T-cell (primary cell): ENCODE data around the gene LIPI. TPM values are rescaled to one million over a fixed set of nuclear protein-coding genes. Genes with fewer than 3 reads are reported as not detected.
"Not testable (repeated sequence)": the region's sequence is repeated elsewhere in the genome, so short reads cannot be mapped to it uniquely, and the experiment has no call there.

ENCODE experiments used
- ATAC-seq, 4 experiments: fragments of 200-7000 bp in 3 of 4; fragments of 150-1000 bp in 1 of 4; cut with Tn5 transposase; replicated peaks in 1 of 4; 1 replicate in 3 of 4; 2 replicates in 1 of 4; pipeline ENCODE4 v1.10.0; 2021; ENCODE audit warnings: moderate library complexity in 3 of 4, mild to moderate bottlenecking in 2 of 4, moderate number of reproducible peaks in 1 of 4
- CTCF ChIA-PET, 2 donors: fragments of 300-600 bp; sonication (Branson Sonifier 250); formaldehyde crosslinking; loops; one replicate each; lab custom pipeline; 2022; ENCODE audit warnings: antibody characterized with exemption in 2 of 2; lab: Charles Lee
- POLR2A ChIA-PET, 2 donors: fragments of 300-600 bp; sonication (Branson Sonifier 250); formaldehyde crosslinking; loops; one replicate each; lab custom pipeline; 2022; ENCODE audit warnings: antibody characterized with exemption in 2 of 2; lab: Charles Lee
- DNase-seq, 35 experiments: peaks; one replicate each; pipeline versions ENCODE4 v3.0.0 to v3.0.0-alpha.2; 2013 to 2023
- H3K27ac ChIP-seq: one replicate; pipeline ENCODE4 v1.5.1; 2013; ENCODE audit warnings: low read length
- H3K27me3 ChIP-seq, 2 experiments: replicated peaks in 1 of 2; 1 replicate in 1 of 2; 2 replicates in 1 of 2; pipeline versions ENCODE4 v1.6.1 to v1.7.0; 2013; ENCODE audit warnings: low read length in 1 of 2, mixed read lengths in 1 of 2; ENCODE audit not compliant: control insufficient read depth in 2 of 2, insufficient read depth in 2 of 2; ENCODE audit errors: extremely low read depth in 1 of 2
- H3K36me3 ChIP-seq, 2 donors: 1 replicate in 1 of 2; 2 replicates in 1 of 2; pipeline versions ENCODE4 v1.6.1 to v1.7.0; 2013; ENCODE audit warnings: low read length in 1 of 2; ENCODE audit not compliant: control insufficient read depth in 2 of 2, insufficient read depth in 1 of 2; ENCODE audit errors: extremely low read depth in 1 of 2
- H3K4me1 ChIP-seq, 2 experiments: 1 replicate in 1 of 2; 2 replicates in 1 of 2; pipeline versions ENCODE4 v1.6.1 to v1.7.0; 2013; ENCODE audit warnings: low read length in 2 of 2, mixed read lengths in 1 of 2; ENCODE audit not compliant: insufficient read depth in 2 of 2, control insufficient read depth in 1 of 2; ENCODE audit errors: extremely low read depth in 1 of 2
- H3K4me3 ChIP-seq, 2 donors: 1 replicate in 1 of 2; 2 replicates in 1 of 2; pipeline versions ENCODE4 v1.5.1 to v1.7.0; 2013; ENCODE audit warnings: mild to moderate bottlenecking in 2 of 2, low read length in 1 of 2, moderate library complexity in 1 of 2; ENCODE audit not compliant: control insufficient read depth in 1 of 2; ENCODE audit errors: extremely low read depth in 1 of 2
- H3K9me3 ChIP-seq: 2 replicates; pipeline ENCODE4 v1.7.0; 2013
- H3K27ac Mint-ChIP-seq, 2 donors: one replicate each; pipeline ENCODE4 v1.8.0; 2020 to 2021; ENCODE audit warnings: mild to moderate bottlenecking in 2 of 2, mixed read lengths in 2 of 2
- H3K27me3 Mint-ChIP-seq, 2 donors: one replicate each; pipeline ENCODE4 v1.8.0; 2021 to 2022; ENCODE audit warnings: mixed read lengths in 2 of 2
- H3K36me3 Mint-ChIP-seq: one replicate; pipeline ENCODE4 v1.8.0; 2021; ENCODE audit warnings: mixed read lengths
- H3K4me1 Mint-ChIP-seq, 3 donors: one replicate each; pipeline ENCODE4 v1.8.0; 2020 to 2022; ENCODE audit warnings: mixed read lengths in 3 of 3, mild to moderate bottlenecking in 1 of 3
- H3K4me3 Mint-ChIP-seq, 3 donors: one replicate each; pipeline ENCODE4 v1.8.0; 2020 to 2022; ENCODE audit warnings: mild to moderate bottlenecking in 3 of 3, mixed read lengths in 3 of 3, moderate library complexity in 3 of 3
- H3K9me3 Mint-ChIP-seq, 3 donors: one replicate each; pipeline ENCODE4 v1.8.0; 2020 to 2022; ENCODE audit warnings: mixed read lengths in 3 of 3
- WGBS: methylation state at CpG from one replicate; pipeline ENCODE4 v1.1.5; 2013; ENCODE audit warnings: missing lambda C conversion rate; ENCODE audit not compliant: insufficient coverage; 5-methylcytosine and 5-hydroxymethylcytosine counted together
- total RNA-seq, 35 experiments: library from RNA in 6 of 35; stranded (reverse) in 6 of 35; fragments of 120-200 nt in 1 of 35; gene quantifications; one replicate each; pipeline versions ENCODE4 v1.2.1 to v1.2.4 and lab custom pipeline; 2013 to 2026

The LIPI gene
- total RNA-seq, 5 donors from 2014 or later (not counting 1 experiment from before 2014, with no cell fraction given) = not detected

DNA sequence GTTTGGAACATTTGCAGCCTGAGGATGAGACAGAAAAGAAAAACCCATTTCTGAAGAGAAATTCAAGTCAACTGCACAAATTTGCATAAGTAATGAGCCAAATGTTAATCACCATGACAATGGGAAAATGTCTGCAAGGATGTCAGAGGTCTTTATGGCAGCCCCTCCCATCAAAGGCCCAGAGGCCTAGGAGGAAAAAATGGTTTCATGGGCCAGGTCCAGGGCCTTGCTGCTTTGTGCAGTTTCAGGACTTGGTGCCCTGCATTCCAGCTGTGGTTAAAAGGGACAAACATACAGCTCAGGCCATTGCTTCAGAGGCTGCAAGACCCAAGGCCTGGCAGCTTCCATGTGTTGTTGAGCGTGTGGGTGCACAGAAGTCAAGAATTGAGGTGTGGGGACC, 18.6 kb upstream of the LIPI start:
- peaks cover 4 to 5% of the 10 kb centered on the region in 2 donors for H3K27me3 Mint-ChIP-seq
- H3K36me3 Mint-ChIP-seq = peaks cover 12% of the 10 kb centered on the region
- no peak overlapping the region for H3K27ac Mint-ChIP-seq
- ATAC-seq (no peak), DNase-seq (no peak)
- no peaks in the 10 kb centered on the region for H3K4me1 ChIP-seq
- ChIA-PET CTCF (no interaction called here), POLR2A (no interaction called here)
- no peaks in the 10 kb centered on the region for H3K36me3 ChIP-seq
- no peak overlapping the region for H3K4me3 Mint-ChIP-seq
- no peak overlapping the region for H3K27ac ChIP-seq
- H3K27me3 ChIP-seq = peaks cover 0 to 2% of the 10 kb centered on the region in 2 experiments
- 25% methylated on average over 1 of the region's 1 CpG for WGBS
- no peaks in the 10 kb centered on the region for H3K4me1 Mint-ChIP-seq
- no peak overlapping the region for H3K4me3 ChIP-seq
- no peaks in the 10 kb centered on the region for H3K9me3 ChIP-seq
- peaks cover 9 to 16% (median 12%) of the 10 kb centered on the region in 3 donors for H3K9me3 Mint-ChIP-seq

DNA sequence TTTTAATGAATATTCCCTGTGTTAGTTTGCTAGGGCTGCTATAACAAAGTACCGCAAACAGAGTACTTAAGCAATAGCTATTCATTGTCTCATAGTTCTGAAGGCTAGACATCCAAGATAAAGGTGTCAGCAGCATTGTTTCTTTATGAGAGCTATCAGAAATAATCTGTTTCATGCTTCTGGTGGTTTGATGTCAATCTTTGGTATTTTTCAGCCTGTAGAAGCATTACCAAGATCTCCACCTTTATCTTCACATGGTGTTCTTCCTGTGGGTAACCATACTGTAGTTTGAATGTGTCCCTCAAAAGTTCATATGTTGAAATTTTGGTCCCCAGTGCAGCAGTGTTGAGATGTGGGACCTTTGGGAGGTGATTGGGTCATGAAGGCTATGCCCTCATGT, 12.6 kb upstream of the LIPI start:
- H3K27ac Mint-ChIP-seq = no peak overlapping the region
- Histone ChIP-seq H3K27me3 (no peaks in the 10 kb centered on the region), H3K27ac (no peak overlapping the region), H3K9me3 (no peaks in the 10 kb centered on the region), H3K4me1 (no peaks in the 10 kb centered on the region), H3K36me3 (no peaks in the 10 kb centered on the region), H3K4me3 (no peak overlapping the region)
- no peaks in the 10 kb centered on the region for H3K27me3 Mint-ChIP-seq
- peaks cover 24% of the 10 kb centered on the region for H3K36me3 Mint-ChIP-seq
- H3K4me3 Mint-ChIP-seq = no peak overlapping the region
- no peak for ATAC-seq
- CTCF ChIA-PET = no interaction called here
- H3K4me1 Mint-ChIP-seq = peaks cover 0 to 2% (median 0%) of the 10 kb centered on the region in 3 donors
- DNase-seq = no peak
- POLR2A ChIA-PET = no interaction called here
- no CpG with 5 or more reads among the region's 1 CpG for WGBS
- peaks cover 0 to under 1% (median under 1%) of the 10 kb centered on the region in 3 donors for H3K9me3 Mint-ChIP-seq

- ChIA-PET POLR2A (no interaction called here), CTCF (no interaction called here)
- peak within 1 kb of the TSS; percentile 82 to 85 (median 85) for H3K4me3 Mint-ChIP-seq
- Histone ChIP-seq H3K36me3 (no peaks in the 10 kb centered on the region), H3K9me3 (no peaks in the 10 kb centered on the region), H3K27ac (peak within 1 kb of the TSS; percentile 43), H3K4me1 (peaks cover 5 to 14% of the 10 kb centered on the region in 2 experiments), H3K4me3 (peak within 1 kb of the TSS; percentile 90), H3K27me3 (peaks cover 0 to 9% of the 10 kb centered on the region in 2 experiments)
- peak; percentile 94 to 97 (median 96) for ATAC-seq
- under 1% methylated on average over 37 of the region's 55 CpGs for WGBS
- peak; percentile 32 to 86 (median 68) for DNase-seq
- no peaks in the 10 kb centered on the region for H3K36me3 Mint-ChIP-seq
- peaks cover 4 to 11% of the 10 kb centered on the region in 2 donors for H3K27me3 Mint-ChIP-seq
- peak within 1 kb of the TSS; percentile 31 to 84 for H3K27ac Mint-ChIP-seq
- H3K9me3 Mint-ChIP-seq = no peaks in the 10 kb centered on the region
- H3K4me1 Mint-ChIP-seq = peaks cover 7 to 15% (median 12%) of the 10 kb centered on the region in 3 donors
Observed at GRCh38 chr21:14215971-14216641, 5.4 kb upstream of the LIPI start, which contains the start of gene RBM11. RBM11 (plus strand) TSS chr21:14216157; CDS start chr21:14216187, 30 bp downstream.

DNA sequence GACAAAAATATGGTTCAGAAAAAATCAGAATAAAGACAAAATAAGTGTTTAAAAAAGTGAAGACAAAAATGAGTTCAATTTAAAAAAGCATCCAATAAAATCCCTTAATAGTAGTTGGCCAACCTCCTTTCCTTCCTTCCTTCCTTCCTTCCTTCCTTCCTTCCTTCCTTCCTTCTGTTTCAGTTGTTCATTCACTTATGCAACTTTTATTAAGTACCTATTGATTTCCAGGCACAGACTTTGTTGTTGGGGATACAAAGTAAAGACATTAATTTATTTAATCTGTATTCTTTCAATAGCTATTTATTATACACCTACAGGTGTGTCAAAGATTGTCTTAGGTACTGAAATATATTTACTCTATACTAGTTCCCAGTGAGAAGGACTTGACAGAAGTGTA, 2.4 kb upstream of the LIPI start:
- Histone ChIP-seq H3K36me3 (no peaks in the 10 kb centered on the region), H3K9me3 (no peaks in the 10 kb centered on the region), H3K4me1 (peaks cover 5 to 14% of the 10 kb centered on the region in 2 experiments), H3K27ac (no peak overlapping the region), H3K27me3 (peaks cover 0 to 9% of the 10 kb centered on the region in 2 experiments), H3K4me3 (no peak overlapping the region)
- peaks cover 7 to 12% (median 12%) of the 10 kb centered on the region in 3 donors for H3K4me1 Mint-ChIP-seq
- H3K27ac Mint-ChIP-seq = no peak overlapping the region
- CTCF ChIA-PET = interaction anchor here in 1 of 2 donors (0.7 kb wide), 1 partner anchor 1491 kb away, joined by 3 read pairs; no protein-coding TSS in a partner anchor
- H3K4me3 Mint-ChIP-seq = no peak overlapping the region
- H3K9me3 Mint-ChIP-seq = no peaks in the 10 kb centered on the region
- ATAC-seq (no peak), DNase-seq (no peak)
- H3K27me3 Mint-ChIP-seq = peaks cover 7 to 16% of the 10 kb centered on the region in 2 donors
- POLR2A ChIA-PET = no interaction called here
- H3K36me3 Mint-ChIP-seq = no peaks in the 10 kb centered on the region

DNA sequence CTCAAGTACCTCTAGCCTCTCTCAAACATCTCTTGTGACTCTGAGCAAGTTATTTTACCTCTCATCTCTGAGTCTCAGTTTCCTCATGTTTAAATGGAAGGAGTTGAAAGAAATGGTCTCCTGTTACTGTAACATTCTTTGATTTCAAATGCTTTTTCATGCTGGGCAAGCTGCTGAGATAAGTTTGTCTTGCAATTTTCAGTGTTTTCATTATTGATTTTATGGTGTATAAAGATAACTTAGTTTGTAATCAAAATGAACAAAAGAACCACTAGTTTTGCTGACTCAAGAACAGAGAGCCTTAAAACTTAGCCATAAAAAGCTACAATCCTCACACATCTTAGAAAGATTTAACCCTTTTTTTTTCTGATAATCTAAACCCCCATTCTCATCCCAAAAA, 4.5 kb downstream of the LIPI start:
- peaks cover 5 to 9% of the 10 kb centered on the region in 2 donors for H3K27me3 Mint-ChIP-seq
- H3K27me3 ChIP-seq = no peaks in the 10 kb centered on the region
- H3K4me3 Mint-ChIP-seq = no peak overlapping the region
- H3K4me1 Mint-ChIP-seq = no peaks in the 10 kb centered on the region
- CTCF ChIA-PET = no interaction called here
- H3K9me3 ChIP-seq = no peaks in the 10 kb centered on the region
- H3K27ac ChIP-seq = no peak overlapping the region
- ATAC-seq = no peak
- no peaks in the 10 kb centered on the region for H3K36me3 ChIP-seq
- H3K4me3 ChIP-seq = no peak overlapping the region
- DNase-seq = no peak
- peaks cover 0 to under 1% (median 0%) of the 10 kb centered on the region in 3 donors for H3K9me3 Mint-ChIP-seq
- no peaks in the 10 kb centered on the region for H3K4me1 ChIP-seq
- H3K27ac Mint-ChIP-seq = no peak overlapping the region
- no peaks in the 10 kb centered on the region for H3K36me3 Mint-ChIP-seq
- POLR2A ChIA-PET = no interaction called here

DNA sequence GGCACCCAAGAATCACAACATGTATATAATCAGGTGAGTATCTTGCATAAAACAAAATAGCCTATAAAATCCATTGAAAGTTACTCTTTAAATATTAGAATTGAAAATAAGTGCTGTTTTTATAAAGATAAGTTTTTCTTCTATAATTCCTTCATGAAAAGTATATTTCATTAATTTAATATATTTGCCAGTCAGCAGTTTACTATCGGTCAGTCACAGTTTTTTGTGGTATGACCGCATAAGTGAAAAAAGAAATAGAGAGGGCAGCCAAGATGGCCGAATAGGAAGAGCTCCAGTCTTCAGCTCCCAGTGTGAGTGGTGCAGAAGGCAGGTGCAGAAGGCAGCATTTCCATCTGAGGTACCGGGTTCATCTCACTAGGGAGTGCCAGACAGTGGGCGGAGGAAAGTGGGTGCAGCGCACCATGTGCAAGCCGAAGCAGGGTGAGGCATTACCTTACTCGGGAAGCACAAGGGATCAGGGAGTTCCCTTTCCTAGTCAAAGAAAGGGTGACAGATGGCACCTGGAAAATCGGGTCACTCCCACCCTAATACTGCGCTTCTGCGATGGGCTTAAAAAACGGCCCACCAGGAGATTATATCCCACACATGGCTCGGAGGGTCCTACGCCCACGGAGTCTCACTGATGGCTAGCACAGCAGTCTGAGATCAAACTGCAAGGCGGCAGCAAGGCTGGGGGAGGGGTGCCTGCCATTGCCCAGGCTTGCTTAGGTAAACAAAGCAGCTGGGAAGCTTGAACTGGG, 44.1 kb downstream of the LIPI start:
- 87% methylated on average over 11 of the region's 16 CpGs for WGBS
- H3K36me3 Mint-ChIP-seq, CTCF ChIA-PET, H3K36me3 ChIP-seq, H3K27ac Mint-ChIP-seq, H3K9me3 Mint-ChIP-seq, POLR2A ChIA-PET, ATAC-seq, H3K4me3 Mint-ChIP-seq, H3K27me3 Mint-ChIP-seq, H3K9me3 ChIP-seq, DNase-seq, H3K27me3 ChIP-seq, H3K4me1 ChIP-seq, H3K4me1 Mint-ChIP-seq, H3K4me3 ChIP-seq, H3K27ac ChIP-seq: not testable (repeated sequence)
